WTC11 (cell line): Measurements from ENCODE around the gene ZNF576. TPM values are rescaled to one million over a fixed set of nuclear protein-coding genes. Genes with fewer than 3 reads are reported as not detected.

ENCODE experiments used
- ATAC-seq: fragments of 200-7000 bp; cut with Tn5 transposase; 2 replicates; pipeline ENCODE4 v1.10.0; 2021; ENCODE audit warnings: mild to moderate bottlenecking, moderate library complexity
- CTCF ChIA-PET: fragments of 300-600 bp; sonication (Branson Sonifier 250); formaldehyde crosslinking; loops from one replicate; lab custom pipeline; 2021; ENCODE audit warnings: antibody characterized with exemption; lab: Charles Lee
- POLR2A ChIA-PET: fragments of 350-600 bp; sonication (Branson Sonifier 250); formaldehyde crosslinking; loops from one replicate; lab custom pipeline; 2021; ENCODE audit warnings: antibody characterized with exemption; lab: Charles Lee
- DNase-seq: peaks from one replicate; pipeline ENCODE4 v3.0.0; 2021; ENCODE audit warnings: low spot score
- H3K27ac Mint-ChIP-seq: 2 replicates; pipeline ENCODE4 v1.8.0; 2021; ENCODE audit warnings: mixed read lengths
- H3K27me3 Mint-ChIP-seq: 2 replicates; pipeline ENCODE4 v1.8.0; 2021; ENCODE audit warnings: low read depth, mild to moderate bottlenecking, moderate library complexity, mixed read lengths
- H3K36me3 Mint-ChIP-seq: 2 replicates; pipeline ENCODE4 v1.8.0; 2021; ENCODE audit warnings: mixed read lengths
- H3K4me1 Mint-ChIP-seq: 2 replicates; pipeline ENCODE4 v1.8.0; 2022; ENCODE audit warnings: mixed read lengths
- H3K4me3 Mint-ChIP-seq: 2 replicates; pipeline ENCODE4 v1.8.0; 2021; ENCODE audit warnings: mild to moderate bottlenecking, moderate library complexity, mixed read lengths
- H3K9me3 Mint-ChIP-seq: 2 replicates; pipeline ENCODE4 v1.8.0; 2021; ENCODE audit warnings: mixed read lengths
- CREM ChIP-seq: sonication (generic); formaldehyde crosslinking; IDR thresholded peaks from 2 replicates; pipeline ENCODE4 v1.8.1; 2022; ENCODE audit warnings: mild to moderate bottlenecking, missing genetic modification reagents, moderate library complexity
- E2F4 ChIP-seq: sonication (generic); formaldehyde crosslinking; IDR thresholded peaks from 2 replicates; pipeline ENCODE4 v1.8.1; 2022; ENCODE audit warnings: low read depth, mild to moderate bottlenecking, moderate library complexity, missing genetic modification reagents, borderline replicate concordance
- ELF4 ChIP-seq: sonication (generic); formaldehyde crosslinking; IDR thresholded peaks from 2 replicates; pipeline ENCODE4 v1.8.1; 2022; ENCODE audit warnings: low read depth, mild to moderate bottlenecking, moderate library complexity, missing genetic modification reagents
- FOXJ3 ChIP-seq: sonication (generic); formaldehyde crosslinking; IDR thresholded peaks from 2 replicates; pipeline ENCODE4 v1.9.0; 2021; ENCODE audit warnings: missing genetic modification reagents, mild to moderate bottlenecking, borderline replicate concordance
- FOXK1 ChIP-seq: sonication (generic); formaldehyde crosslinking; IDR thresholded peaks from 2 replicates; pipeline ENCODE4 v1.8.0; 2022; ENCODE audit warnings: mild to moderate bottlenecking, moderate library complexity, missing genetic modification reagents
- HMGA2 ChIP-seq: fragments of 250-450 bp; sonication (Bioruptor Pico); IDR thresholded peaks from 2 replicates; pipeline ENCODE4 v1.4.0; 2021; ENCODE audit warnings: mild to moderate bottlenecking, moderate library complexity
- JAZF1 ChIP-seq: fragments of 250-450 bp; sonication (Bioruptor Pico); IDR thresholded peaks from 2 replicates; pipeline ENCODE4 v1.9.0; 2021; ENCODE audit warnings: moderate library complexity, mild to moderate bottlenecking, inconsistent platforms
- NR1H2 ChIP-seq: sonication (generic); formaldehyde crosslinking; IDR thresholded peaks from 2 replicates; pipeline ENCODE4 v1.9.0; 2021; ENCODE audit warnings: mild to moderate bottlenecking, moderate library complexity, missing genetic modification reagents
- NR2C2 ChIP-seq: sonication (generic); formaldehyde crosslinking; IDR thresholded peaks from 2 replicates; pipeline ENCODE4 v1.8.0; 2022; ENCODE audit warnings: mild to moderate bottlenecking, missing genetic modification reagents
- NR3C1 ChIP-seq: sonication (generic); formaldehyde crosslinking; conservative IDR thresholded peaks from 2 replicates; pipeline ENCODE4 v1.8.1; 2023; ENCODE audit warnings: low read depth, mild to moderate bottlenecking, missing genetic modification reagents
- PRDM15 ChIP-seq: sonication (generic); formaldehyde crosslinking; IDR thresholded peaks from 2 replicates; pipeline ENCODE4 v1.8.0; 2022; ENCODE audit warnings: missing genetic modification reagents
- PRRX2 ChIP-seq: fragments of 250-450 bp; sonication (Bioruptor Pico); IDR thresholded peaks from 2 replicates; pipeline ENCODE4 v1.8.0; 2021; ENCODE audit warnings: mild to moderate bottlenecking
- STAT6 ChIP-seq: sonication (generic); formaldehyde crosslinking; conservative IDR thresholded peaks from 2 replicates; pipeline ENCODE4 v1.8.1; 2023; ENCODE audit warnings: mild to moderate bottlenecking, low read depth, missing genetic modification reagents, moderate library complexity
- TCF7 ChIP-seq: sonication (generic); formaldehyde crosslinking; IDR thresholded peaks from 2 replicates; pipeline ENCODE4 v1.8.0; 2022; ENCODE audit warnings: mild to moderate bottlenecking, low read depth, missing genetic modification reagents, moderate library complexity
- TEAD4 ChIP-seq: sonication (generic); formaldehyde crosslinking; IDR thresholded peaks from 2 replicates; pipeline ENCODE4 v1.8.0; 2022; ENCODE audit warnings: mild to moderate bottlenecking, missing genetic modification reagents
- ZNF425 ChIP-seq: fragments of 250-450 bp; sonication (Bioruptor Pico); conservative IDR thresholded peaks from 2 replicates; pipeline ENCODE4 v1.9.0; 2021; ENCODE audit warnings: mild to moderate bottlenecking
- ZNF671 ChIP-seq: fragments of 250-450 bp; sonication (Bioruptor Pico); IDR thresholded peaks from 2 replicates; pipeline ENCODE4 v1.8.0; 2021; ENCODE audit warnings: mild to moderate bottlenecking
- total RNA-seq: library from RNA; stranded (reverse); gene quantifications from 3 replicates; pipeline ENCODE4 v1.2.3, GENCODE V29; 2021
- TF ChIP-seq, protein P1 (sequence below): sonication (generic); formaldehyde crosslinking; conservative IDR thresholded peaks from 2 replicates; pipeline ENCODE4 v1.8.1; 2022; ENCODE audit warnings: mild to moderate bottlenecking, missing genetic modification reagents

The ZNF576 gene
- total RNA-seq, 1 experiment from 2014 or later: 15.9 TPM

DNA sequence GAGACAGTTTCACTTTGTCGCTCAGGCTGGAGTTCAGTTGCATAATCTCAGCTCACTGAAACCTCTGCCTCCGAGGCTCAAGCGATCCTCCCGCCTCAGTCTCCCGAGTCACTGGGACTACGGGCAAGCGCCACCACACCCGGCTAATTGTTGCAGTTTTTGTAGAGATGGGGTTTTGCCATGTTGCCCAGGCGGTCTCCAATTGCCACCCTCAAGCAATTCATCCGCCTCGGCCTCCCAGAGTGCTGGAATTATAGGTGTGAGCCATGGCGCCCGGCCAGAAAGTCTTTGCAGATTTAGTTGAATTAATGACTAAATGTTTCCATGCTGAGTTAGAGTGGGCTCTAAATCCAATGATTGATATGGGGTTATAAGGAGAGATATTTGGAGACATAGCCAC is 47.8 kb downstream of the ZNF576 start:
- CTCF ChIA-PET: interaction anchor here (0.9 kb wide), 1 partner anchor 9 kb away, joined by 3 read pairs; no protein-coding TSS in a partner anchor
- H3K27me3 Mint-ChIP-seq: peaks cover 57% of the 10 kb centered on the region
- ATAC-seq (no peak), DNase-seq (no peak)
- H3K27ac Mint-ChIP-seq: no peak overlapping the region
- peaks cover 4% of the 10 kb centered on the region; the same call in 1 of the 2 replicates for H3K4me1 Mint-ChIP-seq
- TF ChIP-seq ZNF671 (CRISPR knock-in tag): no peak
- no peak for TF ChIP-seq HMGA2
- TF ChIP-seq, protein P1, sequence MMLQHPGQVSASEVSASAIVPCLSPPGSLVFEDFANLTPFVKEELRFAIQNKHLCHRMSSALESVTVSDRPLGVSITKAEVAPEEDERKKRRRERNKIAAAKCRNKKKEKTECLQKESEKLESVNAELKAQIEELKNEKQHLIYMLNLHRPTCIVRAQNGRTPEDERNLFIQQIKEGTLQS (CRISPR knock-in tag): no peak
- no peak for TF ChIP-seq NR2C2 (CRISPR knock-in tag)
- peaks cover 27% of the 10 kb centered on the region for H3K36me3 Mint-ChIP-seq
- peaks cover 21% of the 10 kb centered on the region for H3K9me3 Mint-ChIP-seq
- no peak overlapping the region for H3K4me3 Mint-ChIP-seq
- POLR2A ChIA-PET: no interaction called here

- Mint-ChIP-seq H3K4me3 (no peak overlapping the region), H3K36me3 (peaks cover 40% of the 10 kb centered on the region), H3K9me3 (peaks cover 21% of the 10 kb centered on the region), H3K27ac (no peak overlapping the region; the same call in 1 of the 2 replicates), H3K27me3 (peaks cover 21% of the 10 kb centered on the region), H3K4me1 (peaks cover 2% of the 10 kb centered on the region; the same call in 1 of the 2 replicates)
- DNase-seq: no peak
- TF ChIP-seq JAZF1 (CRISPR knock-in tag) (no peak), STAT6 (CRISPR knock-in tag) (no peak), TCF7 (CRISPR knock-in tag) (no peak), NR3C1 (CRISPR knock-in tag) (no peak), PRDM15 (CRISPR knock-in tag) (no peak), TEAD4 (no peak), ZNF425 (CRISPR knock-in tag) (no peak), E2F4 (CRISPR knock-in tag) (no peak), HMGA2 (no peak), FOXK1 (CRISPR knock-in tag) (no peak), ELF4 (no peak), FOXJ3 (CRISPR knock-in tag) (no peak), CREM (CRISPR knock-in tag) (no peak), NR1H2 (CRISPR knock-in tag) (no peak), PRRX2 (CRISPR knock-in tag) (no peak)
- CTCF ChIA-PET: interaction anchor here (1.0 kb wide), 1 partner anchor 10 kb away, joined by 3 read pairs; no protein-coding TSS in a partner anchor
- POLR2A ChIA-PET: no interaction called here
- ATAC-seq: no peak
These were observed 52.2 kb downstream of the ZNF576 start for GRCh38 chr19:43648633-43649032.
